PFSK-1 (cell line): ENCODE measurements around the gene CALD1.

Experiments
- POLR2AphosphoS5 ChIP-seq: IDR thresholded peaks from 2 replicates; pipeline ENCODE4 v1.6.1; 2012; ENCODE audit warnings: low read depth, mild to moderate bottlenecking, control low read depth, low read length, moderate library complexity
- SIN3A ChIP-seq: IDR thresholded peaks from 2 replicates; pipeline ENCODE4 v1.6.1; 2012; ENCODE audit warnings: mild to moderate bottlenecking, low read length, moderate library complexity, borderline replicate concordance; ENCODE audit not compliant: insufficient read depth
- TAF1 ChIP-seq: IDR thresholded peaks from 2 replicates; pipeline ENCODE4 v1.6.1; 2012; ENCODE audit warnings: low read length, control low read depth, borderline replicate concordance; ENCODE audit not compliant: insufficient read depth

DNA sequence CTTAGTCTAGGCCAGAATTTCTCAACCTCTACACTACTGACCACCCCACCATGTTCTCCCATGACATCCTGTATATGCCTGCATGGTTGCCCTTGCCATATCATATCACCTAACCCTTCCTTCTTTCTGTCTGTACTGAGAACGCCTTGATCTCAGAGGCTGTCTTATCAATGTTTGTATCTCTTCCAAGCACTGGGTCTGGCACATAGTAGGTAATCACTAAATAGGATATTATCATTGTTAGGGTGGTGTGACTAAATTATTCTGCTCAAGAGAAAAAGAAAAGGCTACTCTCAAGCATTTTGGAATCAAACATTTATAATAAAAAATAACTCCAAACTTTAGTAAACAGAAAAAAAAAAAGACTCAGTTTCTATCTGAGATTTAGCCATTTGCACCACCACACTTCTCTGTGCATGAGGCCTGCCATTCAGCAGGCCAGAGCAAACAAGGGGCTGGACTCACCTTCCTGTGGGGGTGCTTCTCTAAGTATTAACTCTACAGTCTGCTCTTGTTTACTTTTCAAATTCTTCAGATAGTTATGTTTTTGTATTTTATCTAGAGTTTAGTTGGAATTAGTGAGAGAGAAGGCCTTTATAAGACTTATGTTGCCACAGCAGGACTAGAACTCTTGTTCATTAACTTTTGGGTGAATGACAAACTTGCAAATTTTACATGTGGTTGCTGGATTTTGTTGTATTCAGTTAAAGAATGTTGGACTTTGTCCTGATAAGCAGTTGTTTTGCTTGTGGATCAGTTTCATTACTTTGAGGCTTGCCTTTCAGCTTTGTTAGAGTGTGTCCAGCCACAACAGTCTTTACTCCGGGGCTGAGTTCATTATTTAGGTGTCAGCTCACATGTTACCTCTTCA is 212.3 kb downstream of the CALD1 start:
- no peak for TF ChIP-seq SIN3A
- no peak for TF ChIP-seq TAF1
- TF ChIP-seq POLR2AphosphoS5: no peak
